Retinal pigment epithelial cell (primary cell): Measurements from ENCODE around the gene HOXB2.

Experiments
- DNase-seq: peaks from one replicate; pipeline ENCODE4 v3.0.0-alpha.2; 2010; ENCODE audit warnings: low read depth
- H3K4me3 ChIP-seq: 2 replicates; pipeline ENCODE4 v1.5.1; 2011; ENCODE audit warnings: mild to moderate bottlenecking, low read length, control low read depth, moderate library complexity
- TF ChIP-seq, protein P1 (sequence below): conservative IDR thresholded peaks from 2 replicates; pipeline ENCODE4 v1.5.1; 2011; ENCODE audit warnings: low read depth, low read length, control low read depth, inconsistent platforms

Gene HOXB2

GRCh38 chr17:48590607-48591161 lies 45.8 kb upstream of the HOXB2 start:
- DNase-seq = no peak

GRCh38 chr17:48589831-48590606 lies 45.1 kb upstream of the HOXB2 start, which contains the start of gene HOXB3:
TSS of gene HOXB3 (minus strand) at chr17:48590241. CDS start at chr17:48552474, 37,767 bp downstream.
- no peak for DNase-seq
- no peak within 1 kb of the TSS for H3K4me3 ChIP-seq
- TF ChIP-seq, protein P1, sequence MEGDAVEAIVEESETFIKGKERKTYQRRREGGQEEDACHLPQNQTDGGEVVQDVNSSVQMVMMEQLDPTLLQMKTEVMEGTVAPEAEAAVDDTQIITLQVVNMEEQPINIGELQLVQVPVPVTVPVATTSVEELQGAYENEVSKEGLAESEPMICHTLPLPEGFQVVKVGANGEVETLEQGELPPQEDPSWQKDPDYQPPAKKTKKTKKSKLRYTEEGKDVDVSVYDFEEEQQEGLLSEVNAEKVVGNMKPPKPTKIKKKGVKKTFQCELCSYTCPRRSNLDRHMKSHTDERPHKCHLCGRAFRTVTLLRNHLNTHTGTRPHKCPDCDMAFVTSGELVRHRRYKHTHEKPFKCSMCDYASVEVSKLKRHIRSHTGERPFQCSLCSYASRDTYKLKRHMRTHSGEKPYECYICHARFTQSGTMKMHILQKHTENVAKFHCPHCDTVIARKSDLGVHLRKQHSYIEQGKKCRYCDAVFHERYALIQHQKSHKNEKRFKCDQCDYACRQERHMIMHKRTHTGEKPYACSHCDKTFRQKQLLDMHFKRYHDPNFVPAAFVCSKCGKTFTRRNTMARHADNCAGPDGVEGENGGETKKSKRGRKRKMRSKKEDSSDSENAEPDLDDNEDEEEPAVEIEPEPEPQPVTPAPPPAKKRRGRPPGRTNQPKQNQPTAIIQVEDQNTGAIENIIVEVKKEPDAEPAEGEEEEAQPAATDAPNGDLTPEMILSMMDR = no peak

More at GRCh38 chr17:48590607-48591161, 45.8 kb upstream of the HOXB2 start:
- no peak overlapping the region for H3K4me3 ChIP-seq
- TF ChIP-seq, protein P1 = no peak

- DNase-seq = no peak
- H3K4me3 ChIP-seq = no peak overlapping the region
- TF ChIP-seq, protein P1 = no peak
Observed at GRCh38 chr17:48589060-48589830, 44.3 kb upstream of the HOXB2 start.

- H3K4me3 ChIP-seq = no peak overlapping the region
- no peak for DNase-seq
- TF ChIP-seq, protein P1 = no peak
Observed at GRCh38 chr17:48588528-48588927, 43.6 kb upstream of the HOXB2 start.

DNA sequence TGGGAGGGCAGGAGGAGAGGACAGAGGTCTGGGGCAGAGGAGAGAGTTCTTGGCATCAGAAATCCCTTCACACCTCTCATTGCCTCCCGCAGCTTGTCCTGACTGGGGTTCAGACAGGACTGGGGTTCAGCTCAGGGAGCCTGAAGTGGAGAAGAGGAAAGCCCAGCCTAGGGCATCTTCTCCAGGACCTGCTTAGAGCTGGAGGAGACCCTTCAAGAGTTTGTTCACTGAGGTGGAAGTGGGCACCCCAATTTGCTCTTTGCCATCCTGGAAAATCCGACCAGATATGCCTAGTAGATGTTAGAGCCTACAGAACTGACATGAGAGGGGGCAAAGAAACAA lies 43.1 kb upstream of the HOXB2 start:
- no peak for DNase-seq
- H3K4me3 ChIP-seq = no peak overlapping the region
- TF ChIP-seq, protein P1 = no peak

DNA sequence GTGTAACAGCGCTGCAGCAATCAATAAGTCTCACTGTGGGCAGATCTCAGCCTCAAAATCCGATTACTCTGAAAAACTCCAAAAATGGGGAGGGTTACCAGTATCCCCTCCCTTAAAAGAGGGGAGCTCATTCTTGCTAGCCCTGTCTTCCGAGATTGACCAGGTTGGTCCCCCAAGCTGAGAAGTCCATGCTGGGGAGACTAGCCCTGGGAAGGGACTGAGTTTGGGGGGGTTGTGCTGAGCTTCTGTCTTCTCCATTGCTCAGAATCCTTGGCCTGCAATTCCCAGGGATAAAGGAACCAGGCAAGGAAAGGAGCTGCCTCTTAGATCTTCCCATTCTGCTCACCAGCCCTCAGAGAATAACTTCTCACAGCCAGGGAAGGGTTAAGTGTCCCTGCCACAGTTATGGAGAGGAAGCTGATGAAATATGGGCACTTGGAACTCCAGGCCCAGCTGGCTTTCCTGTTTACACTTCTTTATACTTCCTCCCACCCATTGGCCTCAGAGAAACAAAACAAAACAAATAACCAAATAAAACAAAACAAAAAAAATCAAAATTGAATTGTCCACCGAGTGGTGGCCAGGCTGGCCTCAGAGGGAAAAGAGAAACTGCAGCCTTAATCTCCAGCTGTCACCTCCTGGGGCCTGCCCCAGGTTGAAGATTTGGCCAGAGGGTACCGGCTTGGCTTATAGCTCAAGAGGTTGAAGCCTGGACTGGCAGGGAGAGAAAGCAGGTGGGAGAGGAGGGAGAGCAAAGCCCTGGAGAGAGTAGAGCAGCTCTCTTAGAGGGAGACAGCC lies 42.6 kb upstream of the HOXB2 start:
- no peak for DNase-seq
- TF ChIP-seq, protein P1 = no peak
- no peak overlapping the region for H3K4me3 ChIP-seq
